Measurements from ENCODE around the gene STEAP4. TPM values are rescaled to one million over a fixed set of nuclear protein-coding genes. Genes with fewer than 3 reads are reported as not detected.

Gene STEAP4
- total and polyA plus RNA-seq, 9 of the 15 experiments (the other 6 are each of a cell fraction or from before 2014, with no cell fraction given) = 0.07 TPM; not detected in 8

- no peaks in the 10 kb centered on the region for H3K9me3 ChIP-seq (replicated peaks; ENCODE audit: control insufficient read depth, insufficient read depth, low read depth, low read length)
- FAIRE-seq = no peak
- H3K4me2 ChIP-seq (ENCODE audit: insufficient read depth, low read length) = no peak overlapping the region
- in situ Hi-C loops (cut with MboI) (no loop called here), intact Hi-C loops (cut with micrococcal nuclease) (no loop called here)
- ChIA-PET CTCF (ENCODE audit: low intra/inter-chr PET ratio) (no interaction called here), POLR2A (interaction anchor here (1.0 kb wide), 1 partner anchor 8 kb away, joined by 3 read pairs; no protein-coding TSS in a partner anchor)
- no peak for TF ChIP-seq PYGO2 (tag; IDR thresholded peaks at IDR 0.05)
- no peak overlapping the region for H3K27ac ChIP-seq (ENCODE audit: extremely low read depth, low read depth, low read length)
- H3K4me1 ChIP-seq (replicated peaks in 1 of 2; ENCODE audit: control insufficient read depth in 2 of 2, insufficient read depth in 2 of 2, low read length in 2 of 2) = no peaks in the 10 kb centered on the region
- no peaks in the 10 kb centered on the region for H3K27me3 ChIP-seq (ENCODE audit: control insufficient read depth in 2 of 2, insufficient read depth in 2 of 2, low read length in 2 of 2)
- no peaks in the 10 kb centered on the region for H3K79me2 ChIP-seq (ENCODE audit: control insufficient read depth, insufficient read depth, low read length)
- ATAC-seq = no peak
- H4K20me1 ChIP-seq (replicated peaks; ENCODE audit: control insufficient read depth, insufficient read depth, low read length) = no peaks in the 10 kb centered on the region
- no peaks in the 10 kb centered on the region for H3K36me3 ChIP-seq (ENCODE audit: control insufficient read depth, insufficient read depth, low read length)
- no TSS peak for BruUV-seq (replicated peaks)
- H3K9ac ChIP-seq (ENCODE audit: insufficient read depth in 1 of 2, low read depth in 2 of 2, low read length in 2 of 2) = no peak overlapping the region
- DNase-seq (ENCODE audit: extremely low read depth in 1 of 4, low spot score in 3 of 4) = no peak
- no peak overlapping the region for H2AFZ ChIP-seq (ENCODE audit: low read depth, low read length)
- 0% methylated on average over 1 of the region's 1 CpG for WGBS (ENCODE audit: insufficient coverage, low coverage, missing lambda C conversion rate)
- H3K9me1 ChIP-seq (ENCODE audit: control insufficient read depth, insufficient read depth, low read length) = no peaks in the 10 kb centered on the region
- no peak overlapping the region for H3K4me3 ChIP-seq
Observed at GRCh38 chr7:88300401-88300945, 6.2 kb downstream of the STEAP4 start.

- in situ Hi-C loops (cut with MboI) (no loop called here), intact Hi-C loops (cut with micrococcal nuclease) (no loop called here)
- Histone ChIP-seq H3K4me2 (ENCODE audit: insufficient read depth, low read length) (no peak overlapping the region), H2AFZ (ENCODE audit: low read depth, low read length) (no peak overlapping the region), H3K27ac (ENCODE audit: extremely low read depth, low read depth, low read length) (no peak overlapping the region), H3K79me2 (ENCODE audit: control insufficient read depth, insufficient read depth, low read length) (no peaks in the 10 kb centered on the region), H3K36me3 (ENCODE audit: control insufficient read depth, insufficient read depth, low read length) (no peaks in the 10 kb centered on the region), H3K4me1 (replicated peaks in 1 of 2; ENCODE audit: control insufficient read depth in 2 of 2, insufficient read depth in 2 of 2, low read length in 2 of 2) (no peaks in the 10 kb centered on the region), H3K9me1 (ENCODE audit: control insufficient read depth, insufficient read depth, low read length) (no peaks in the 10 kb centered on the region), H3K27me3 (ENCODE audit: control insufficient read depth in 2 of 2, insufficient read depth in 2 of 2, low read length in 2 of 2) (no peaks in the 10 kb centered on the region), H3K4me3 (no peak overlapping the region), H3K9ac (ENCODE audit: insufficient read depth in 1 of 2, low read depth in 2 of 2, low read length in 2 of 2) (no peak overlapping the region), H4K20me1 (replicated peaks; ENCODE audit: control insufficient read depth, insufficient read depth, low read length) (no peaks in the 10 kb centered on the region), H3K9me3 (replicated peaks; ENCODE audit: control insufficient read depth, insufficient read depth, low read depth, low read length) (no peaks in the 10 kb centered on the region)
- WGBS (ENCODE audit: insufficient coverage, low coverage, missing lambda C conversion rate) = 0% methylated on average over 3 of the region's 3 CpGs
- DNase-seq (ENCODE audit: extremely low read depth in 1 of 4, low spot score in 3 of 4) (no peak), ATAC-seq (no peak), FAIRE-seq (no peak)
- TF ChIP-seq ZNF699 (CRISPR knock-in tag; IDR thresholded peaks at IDR 0.05; ENCODE audit: insufficient replicate concordance) (no peak), MCM3 (IDR thresholded peaks at IDR 0.05) (no peak), RBM34 (IDR thresholded peaks at IDR 0.05; ENCODE audit: borderline replicate concordance, insufficient read depth, low read length) (no peak)
- ChIA-PET POLR2A (no interaction called here), CTCF (ENCODE audit: low intra/inter-chr PET ratio) (no interaction called here)
- BruUV-seq (replicated peaks) = no TSS peak
Observed at GRCh38 chr7:88299126-88299525, 7.6 kb downstream of the STEAP4 start.
